OCI-LY3 (cell line): ENCODE measurements around the gene VAC14.

Source experiments
- H2AFZ ChIP-seq: fragments of 200-600, 300-600 bp; shearing (Covaris generic); 2 replicates; pipeline ENCODE4 v1.6.0; 2014; ENCODE audit warnings: antibody characterized with exemption, low read depth, low read length
- H3K27ac ChIP-seq: fragments of 200-600, 300-600 bp; sonication (generic); 2 replicates; pipeline ENCODE4 v1.5.1; 2014; ENCODE audit warnings: mild to moderate bottlenecking, low read length, moderate library complexity, mixed read lengths
- H3K27me3 ChIP-seq: fragments of 200-600, 300-600 bp; sonication (generic); 2 replicates; pipeline ENCODE4 v1.6.1; 2014; ENCODE audit warnings: low read depth, low read length, mixed read lengths
- H3K36me3 ChIP-seq: fragments of 200-600, 300-600 bp; sonication (generic); replicated peaks from 2 replicates; pipeline ENCODE3; 2014; ENCODE audit warnings: low read depth, low read length, mixed read lengths
- H3K4me1 ChIP-seq: fragments of 300-600, 200-600 bp; sonication (generic); 2 replicates; pipeline ENCODE4 v1.6.1; 2014; ENCODE audit warnings: low read length, mixed read lengths
- H3K4me2 ChIP-seq: fragments of 200-600, 300-600 bp; sonication (generic); 2 replicates; pipeline ENCODE4 v1.6.1; 2014; ENCODE audit warnings: low read length, mixed read lengths
- H3K4me3 ChIP-seq: fragments of 300-600, 200-600 bp; sonication (generic); 2 replicates; pipeline ENCODE4 v1.5.1; 2014; ENCODE audit warnings: antibody characterized with exemption, mild to moderate bottlenecking, low read length, moderate library complexity
- H3K79me2 ChIP-seq: fragments of 300-600, 200-600 bp; shearing (Covaris generic); 2 replicates; pipeline ENCODE4 v1.6.1; 2014; ENCODE audit warnings: mild to moderate bottlenecking, low read length, mixed read lengths
- H3K9ac ChIP-seq: fragments of 300-600, 200-600 bp; shearing (Covaris generic); 2 replicates; pipeline ENCODE4 v1.6.0; 2014; ENCODE audit warnings: mild to moderate bottlenecking, low read length, moderate library complexity
- H3K9me3 ChIP-seq: fragments of 200-600, 300-600 bp; shearing (Covaris generic); 2 replicates; pipeline ENCODE4 v1.6.1; 2014; ENCODE audit warnings: low read length, mixed read lengths; ENCODE audit not compliant: insufficient read depth
- H4K20me1 ChIP-seq: fragments of 200-600, 300-600 bp; sonication (generic); 2 replicates; pipeline ENCODE4 v1.6.1; 2016; ENCODE audit warnings: low read length, mixed read lengths; ENCODE audit not compliant: insufficient read depth
- EZH2phosphoT487 ChIP-seq: fragments of 200-600 bp; shearing (Covaris generic); IDR thresholded peaks from 2 replicates; pipeline ENCODE4 v1.6.1; 2018; ENCODE audit warnings: antibody characterized with exemption, mixed run types, low read depth
- TF ChIP-seq, protein P1 (sequence below): fragments of 200-600, 300-600 bp; sonication (generic); IDR thresholded peaks from 2 replicates; pipeline ENCODE4 v1.5.1; 2014; ENCODE audit warnings: antibody characterized with exemption, low read length, low read depth

The VAC14 gene

DNA sequence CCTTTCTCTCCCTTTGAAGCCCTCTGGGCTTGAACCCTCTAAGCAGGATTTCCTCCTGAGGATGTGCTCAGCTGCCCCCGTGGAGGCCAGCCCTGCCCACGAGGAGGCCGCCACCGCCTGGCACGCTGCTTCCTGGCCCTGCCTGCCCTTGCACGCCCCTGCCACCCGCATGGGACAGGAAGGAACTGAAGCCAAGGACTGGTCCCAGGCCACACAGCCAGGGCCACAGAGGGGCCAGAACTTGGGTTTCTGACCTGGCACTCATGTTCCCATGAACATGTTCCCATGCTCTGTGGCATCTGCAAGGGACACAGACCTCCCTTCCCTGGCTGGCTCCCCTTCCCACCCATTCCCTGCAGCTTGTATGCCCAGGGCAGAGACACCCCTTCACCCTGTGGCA lies 91.0 kb downstream of the VAC14 start:
- H3K4me1 ChIP-seq = no peaks in the 10 kb centered on the region
- H3K79me2 ChIP-seq = no peaks in the 10 kb centered on the region

DNA sequence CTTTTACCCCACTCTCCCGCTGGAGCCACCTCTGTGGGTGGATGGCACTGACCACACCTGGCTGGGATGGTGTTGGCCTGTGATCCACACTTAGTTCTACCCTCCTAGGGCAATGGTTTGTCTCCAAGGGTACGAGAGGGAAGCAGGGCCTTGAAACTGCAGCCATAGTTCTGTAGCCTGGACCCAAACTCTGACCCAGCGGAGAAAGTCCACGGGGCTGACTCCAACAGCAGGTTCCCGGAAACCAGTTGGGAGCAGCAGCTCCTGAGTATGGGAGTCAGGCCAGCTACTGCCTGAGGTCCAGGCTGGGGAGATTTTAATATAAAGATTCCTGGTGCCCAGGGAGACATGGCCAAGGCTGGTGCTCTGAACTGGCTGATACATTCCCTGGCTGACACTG lies 91.5 kb downstream of the VAC14 start:
- H3K4me2 ChIP-seq = no peak overlapping the region
- H3K79me2 ChIP-seq = no peaks in the 10 kb centered on the region
- no peak overlapping the region for H2AFZ ChIP-seq
- H3K27ac ChIP-seq = no peak overlapping the region
- H3K4me3 ChIP-seq = no peak overlapping the region
- TF ChIP-seq, protein P1, sequence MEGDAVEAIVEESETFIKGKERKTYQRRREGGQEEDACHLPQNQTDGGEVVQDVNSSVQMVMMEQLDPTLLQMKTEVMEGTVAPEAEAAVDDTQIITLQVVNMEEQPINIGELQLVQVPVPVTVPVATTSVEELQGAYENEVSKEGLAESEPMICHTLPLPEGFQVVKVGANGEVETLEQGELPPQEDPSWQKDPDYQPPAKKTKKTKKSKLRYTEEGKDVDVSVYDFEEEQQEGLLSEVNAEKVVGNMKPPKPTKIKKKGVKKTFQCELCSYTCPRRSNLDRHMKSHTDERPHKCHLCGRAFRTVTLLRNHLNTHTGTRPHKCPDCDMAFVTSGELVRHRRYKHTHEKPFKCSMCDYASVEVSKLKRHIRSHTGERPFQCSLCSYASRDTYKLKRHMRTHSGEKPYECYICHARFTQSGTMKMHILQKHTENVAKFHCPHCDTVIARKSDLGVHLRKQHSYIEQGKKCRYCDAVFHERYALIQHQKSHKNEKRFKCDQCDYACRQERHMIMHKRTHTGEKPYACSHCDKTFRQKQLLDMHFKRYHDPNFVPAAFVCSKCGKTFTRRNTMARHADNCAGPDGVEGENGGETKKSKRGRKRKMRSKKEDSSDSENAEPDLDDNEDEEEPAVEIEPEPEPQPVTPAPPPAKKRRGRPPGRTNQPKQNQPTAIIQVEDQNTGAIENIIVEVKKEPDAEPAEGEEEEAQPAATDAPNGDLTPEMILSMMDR = no peak
- TF ChIP-seq EZH2phosphoT487 = no peak
- H3K9me3 ChIP-seq = no peaks in the 10 kb centered on the region
- no peaks in the 10 kb centered on the region for H3K27me3 ChIP-seq
- H4K20me1 ChIP-seq = no peaks in the 10 kb centered on the region
- H3K9ac ChIP-seq = no peak overlapping the region
- no peaks in the 10 kb centered on the region for H3K36me3 ChIP-seq
- no peaks in the 10 kb centered on the region for H3K4me1 ChIP-seq

More for the DNA sequence above, 91.0 kb downstream of the VAC14 start:
- Histone ChIP-seq H3K9me3 (no peaks in the 10 kb centered on the region), H3K4me2 (no peak overlapping the region), H3K36me3 (no peaks in the 10 kb centered on the region), H3K27me3 (no peaks in the 10 kb centered on the region), H2AFZ (no peak overlapping the region), H3K27ac (no peak overlapping the region), H3K9ac (no peak overlapping the region), H3K4me3 (no peak overlapping the region), H4K20me1 (no peaks in the 10 kb centered on the region)
- TF ChIP-seq EZH2phosphoT487 = no peak
- TF ChIP-seq, protein P1 = no peak

DNA sequence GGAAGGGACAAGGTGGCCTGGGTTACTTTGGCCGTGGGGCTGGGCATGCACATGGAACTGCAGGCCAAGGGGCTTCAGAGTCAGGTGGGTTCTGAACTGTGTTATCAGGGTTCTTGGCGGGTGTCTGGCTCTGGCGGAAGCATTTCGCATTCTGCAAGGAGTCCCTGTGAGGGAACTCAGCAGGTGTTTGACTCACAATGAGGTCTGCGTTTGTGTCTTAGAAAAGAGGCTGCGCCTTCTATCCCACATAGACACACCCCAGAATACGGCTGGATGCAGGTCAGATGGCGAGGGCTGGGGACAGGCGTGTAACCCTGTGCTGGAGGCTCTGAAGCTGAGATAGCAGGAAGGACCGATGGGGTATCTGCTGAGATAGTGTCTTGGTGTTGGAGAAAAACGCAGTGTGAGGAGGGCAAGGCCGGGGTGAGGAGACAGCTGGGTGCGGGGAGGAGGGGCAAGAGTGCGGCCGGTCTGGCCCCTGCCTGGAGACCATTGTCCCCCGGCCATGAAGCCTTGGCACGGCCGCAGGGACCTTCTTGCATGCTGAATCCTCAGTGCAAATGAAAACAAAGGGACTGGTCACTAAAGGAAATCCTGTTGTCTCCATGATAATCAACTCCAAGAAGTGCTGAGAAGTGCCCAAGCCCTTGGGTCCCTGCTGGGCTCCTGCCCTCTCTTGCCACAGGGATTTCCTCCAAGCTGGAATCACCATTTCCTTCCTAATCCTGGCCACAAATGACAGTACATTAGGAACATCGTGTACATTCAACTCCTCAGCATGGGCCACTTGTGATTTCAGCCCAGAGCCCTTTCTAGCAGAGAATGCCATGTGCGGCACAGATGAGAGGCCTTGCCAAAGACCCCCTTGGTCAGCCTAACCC lies 92.4 kb downstream of the VAC14 start:
- Histone ChIP-seq H3K36me3 (no peaks in the 10 kb centered on the region), H3K9ac (no peak overlapping the region), H2AFZ (no peak overlapping the region), H3K27me3 (no peaks in the 10 kb centered on the region), H3K4me3 (no peak overlapping the region), H3K9me3 (no peaks in the 10 kb centered on the region), H3K4me1 (no peaks in the 10 kb centered on the region), H4K20me1 (no peaks in the 10 kb centered on the region), H3K4me2 (no peak overlapping the region), H3K79me2 (no peaks in the 10 kb centered on the region), H3K27ac (no peak overlapping the region)
- no peak for TF ChIP-seq EZH2phosphoT487
- TF ChIP-seq, protein P1 = no peak

DNA sequence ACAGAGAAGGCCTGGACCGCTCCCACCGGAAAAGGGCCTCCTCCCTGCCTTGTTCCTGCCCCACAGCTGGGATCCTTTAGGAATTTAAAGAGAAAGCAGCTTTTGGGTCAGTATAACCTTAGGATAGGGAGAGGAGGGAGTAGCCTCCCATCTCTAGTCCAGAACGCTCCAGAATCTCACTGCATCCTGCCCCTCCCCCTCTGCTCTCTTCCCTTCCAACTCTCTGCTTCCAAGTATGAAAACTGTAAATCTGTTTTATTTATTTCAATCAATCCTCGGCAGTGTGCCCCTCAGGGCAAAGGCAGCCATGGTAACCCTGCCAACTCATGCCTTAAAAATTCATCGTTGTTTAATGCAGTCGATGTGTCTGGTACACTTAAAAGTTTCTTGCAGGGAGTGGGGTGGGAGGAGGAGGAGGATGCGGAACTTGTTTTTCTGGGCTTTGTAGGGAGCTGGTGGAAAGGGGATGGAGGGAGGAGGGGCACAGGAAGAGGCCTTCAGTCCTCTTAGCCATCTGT lies 94.0 kb downstream of the VAC14 start:
- H3K4me3 ChIP-seq = no peak overlapping the region
- no peak overlapping the region for H2AFZ ChIP-seq
- H3K27me3 ChIP-seq = no peaks in the 10 kb centered on the region
- H4K20me1 ChIP-seq = no peaks in the 10 kb centered on the region
- no peak overlapping the region for H3K9ac ChIP-seq
- no peaks in the 10 kb centered on the region for H3K9me3 ChIP-seq
- no peaks in the 10 kb centered on the region for H3K79me2 ChIP-seq
- no peak overlapping the region for H3K4me2 ChIP-seq
- TF ChIP-seq EZH2phosphoT487 = no peak
- TF ChIP-seq, protein P1 = no peak
- no peaks in the 10 kb centered on the region for H3K4me1 ChIP-seq
- H3K36me3 ChIP-seq = no peaks in the 10 kb centered on the region
- H3K27ac ChIP-seq = no peak overlapping the region
